Measurements from ENCODE around the gene TSPAN18.
A peak's percentile ranks its signal among the peaks of the same experiment; 100 is the strongest.

TSPAN18 gene

GRCh38 chr11:44741976-44742375, 15.2 kb downstream of the TSPAN18 start:
- DNase-seq, result no peak

- DNase-seq, result no peak
Observed at GRCh38 chr11:44742508-44743246, 15.9 kb downstream of the TSPAN18 start.

GRCh38 chr11:44743326-44743725, 16.6 kb downstream of the TSPAN18 start:
- no peak for DNase-seq

- DNase-seq, result no peak
Observed at GRCh38 chr11:44743959-44744557, 17.3 kb downstream of the TSPAN18 start.

GRCh38 chr11:44746894-44747293, 20.1 kb downstream of the TSPAN18 start:
- no peak for DNase-seq

GRCh38 chr11:44747316-44747715, 20.6 kb downstream of the TSPAN18 start:
- DNase-seq, result peak in 1 of 2 donors; percentile 7

- no peak for DNase-seq
Observed at GRCh38 chr11:44747836-44748235, 21.1 kb downstream of the TSPAN18 start.

GRCh38 chr11:44748606-44749005, 21.8 kb downstream of the TSPAN18 start:
- no peak for DNase-seq

- no peak for DNase-seq
Observed at GRCh38 chr11:44749189-44749588, 22.4 kb downstream of the TSPAN18 start.

GRCh38 chr11:44750551-44751465, 24.0 kb downstream of the TSPAN18 start:
- DNase-seq, result no peak

- DNase-seq, result no peak
Observed at GRCh38 chr11:44752300-44752699, 25.5 kb downstream of the TSPAN18 start.

- DNase-seq, result no peak
Observed at GRCh38 chr11:44752713-44753112, 26.0 kb downstream of the TSPAN18 start.

GRCh38 chr11:44753961-44754645, 27.3 kb downstream of the TSPAN18 start:
- no peak for DNase-seq

- DNase-seq, result no peak
Observed at GRCh38 chr11:44754876-44755555, 28.3 kb downstream of the TSPAN18 start.

- DNase-seq, result no peak
Observed at GRCh38 chr11:44755556-44756523, 29.1 kb downstream of the TSPAN18 start.

GRCh38 chr11:44758983-44759382, 32.2 kb downstream of the TSPAN18 start:
- DNase-seq, result no peak

GRCh38 chr11:44759743-44760476, 33.1 kb downstream of the TSPAN18 start:
- DNase-seq, result no peak

GRCh38 chr11:44760477-44760872, 33.7 kb downstream of the TSPAN18 start:
- no peak for DNase-seq

- no peak for DNase-seq
Observed at GRCh38 chr11:44760917-44761550, 34.3 kb downstream of the TSPAN18 start.

GRCh38 chr11:44761551-44761961, 34.8 kb downstream of the TSPAN18 start:
- DNase-seq, result no peak
